DMS 273 (cell line): ENCODE measurements around the gene COX17.

Experiments
- DNase-seq: peaks from one replicate; lab custom pipeline; 2025; ENCODE audit not compliant: unreplicated experiment; lab: John Stamatoyannopoulos, UW

COX17 gene

DNA sequence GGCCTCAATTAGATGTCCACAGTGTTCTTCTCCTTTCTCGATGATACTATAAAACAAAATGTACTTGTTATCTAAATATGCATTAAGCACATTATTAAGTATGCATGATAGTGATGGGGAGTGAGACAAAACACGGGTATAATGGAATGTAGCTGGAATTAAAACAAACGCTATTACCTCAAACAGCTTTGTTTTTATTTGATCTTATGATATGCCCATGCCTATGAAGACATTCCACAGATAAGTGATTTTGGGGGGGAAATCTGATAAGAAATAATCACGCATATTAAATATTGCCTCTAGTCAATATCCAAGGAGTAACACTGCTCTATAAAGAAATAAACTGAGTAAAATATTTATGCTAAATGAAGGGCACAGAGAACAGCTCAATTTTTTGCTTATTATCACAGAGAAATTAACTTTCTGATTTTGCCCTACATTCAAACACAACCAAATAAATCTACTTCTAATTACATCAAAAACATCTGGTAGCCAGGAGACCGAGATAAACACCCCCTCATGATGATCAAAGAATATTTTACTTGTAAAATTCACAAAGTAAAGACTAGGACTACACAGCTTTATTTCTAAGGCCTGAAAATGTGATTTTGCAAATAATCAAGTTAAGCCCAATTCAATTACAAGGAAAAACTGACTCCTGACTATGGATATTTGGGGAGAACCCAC, 1.9 kb downstream of the COX17 start:
- no peak for DNase-seq

DNA sequence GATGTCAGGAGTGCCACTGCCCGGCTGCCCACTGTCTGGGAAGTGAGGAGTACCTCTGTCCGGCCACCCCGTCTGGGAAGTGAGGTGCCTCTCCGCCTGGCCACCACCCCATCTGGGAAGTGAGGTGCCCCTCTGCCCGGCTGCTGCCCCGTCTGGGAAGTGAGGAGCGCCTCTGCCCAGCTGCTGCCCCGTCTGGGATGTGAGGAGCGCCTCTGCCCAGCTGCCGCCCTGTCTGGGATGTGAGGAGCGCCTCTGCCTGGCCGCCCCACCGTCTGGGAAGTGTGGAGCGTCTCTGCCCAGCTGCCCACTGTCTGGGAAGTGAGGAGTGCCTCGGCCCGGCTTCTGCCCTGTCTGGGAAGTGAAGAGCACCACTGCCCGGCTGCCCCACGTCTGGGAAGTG, 3.3 kb downstream of the COX17 start:
- no peak for DNase-seq

DNA sequence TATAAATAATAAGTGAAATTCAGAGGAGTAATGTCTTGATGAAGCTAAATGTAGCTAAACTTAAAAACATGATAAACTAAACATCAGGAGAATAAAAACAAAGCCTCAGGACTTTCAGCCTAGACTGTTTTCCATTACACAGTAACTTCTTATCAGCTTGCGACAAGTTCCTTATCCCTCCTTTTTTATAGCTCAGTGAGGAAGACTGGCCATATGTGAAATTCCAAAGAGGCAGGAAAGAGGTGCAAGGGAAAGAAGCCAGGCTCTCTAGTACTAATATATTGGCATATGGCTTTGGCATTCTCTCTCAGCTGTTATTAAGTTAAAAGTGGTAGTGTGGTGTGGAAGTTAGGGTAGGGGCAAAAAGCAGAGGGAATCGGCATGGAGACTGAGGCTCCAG, 4.4 kb downstream of the COX17 start:
- peak; percentile 17 for DNase-seq

DNA sequence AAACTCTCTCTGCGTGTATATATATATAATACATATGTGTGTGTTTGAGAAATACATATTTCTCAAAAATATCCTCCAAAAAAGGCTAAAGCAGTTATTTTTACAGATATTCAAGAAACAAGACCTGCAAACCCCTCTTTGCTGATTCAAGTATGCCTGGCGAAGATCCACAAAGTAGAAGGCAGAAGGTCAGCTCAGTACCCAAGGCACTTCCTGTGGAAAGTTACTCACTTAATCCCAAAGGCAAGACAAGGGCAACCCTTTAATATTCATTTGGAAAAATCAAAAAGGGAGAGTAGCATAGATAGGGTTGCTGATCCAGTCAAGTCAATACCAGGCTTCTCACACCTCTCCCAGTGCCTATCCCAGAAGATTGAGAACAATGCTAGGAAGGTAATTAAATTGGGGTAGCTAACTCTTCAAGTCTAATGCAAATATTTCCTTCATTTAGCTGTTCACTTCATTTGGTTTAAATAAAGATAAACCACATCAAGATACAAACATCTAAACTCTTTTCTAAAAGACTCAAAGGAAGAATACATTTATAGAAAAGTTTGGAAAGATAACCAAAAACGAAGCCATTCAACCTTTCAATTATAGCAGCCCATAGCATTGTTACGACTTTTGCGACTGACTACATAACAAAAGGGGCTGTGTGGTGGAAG, 7.2 kb downstream of the COX17 start:
- no peak for DNase-seq

DNA sequence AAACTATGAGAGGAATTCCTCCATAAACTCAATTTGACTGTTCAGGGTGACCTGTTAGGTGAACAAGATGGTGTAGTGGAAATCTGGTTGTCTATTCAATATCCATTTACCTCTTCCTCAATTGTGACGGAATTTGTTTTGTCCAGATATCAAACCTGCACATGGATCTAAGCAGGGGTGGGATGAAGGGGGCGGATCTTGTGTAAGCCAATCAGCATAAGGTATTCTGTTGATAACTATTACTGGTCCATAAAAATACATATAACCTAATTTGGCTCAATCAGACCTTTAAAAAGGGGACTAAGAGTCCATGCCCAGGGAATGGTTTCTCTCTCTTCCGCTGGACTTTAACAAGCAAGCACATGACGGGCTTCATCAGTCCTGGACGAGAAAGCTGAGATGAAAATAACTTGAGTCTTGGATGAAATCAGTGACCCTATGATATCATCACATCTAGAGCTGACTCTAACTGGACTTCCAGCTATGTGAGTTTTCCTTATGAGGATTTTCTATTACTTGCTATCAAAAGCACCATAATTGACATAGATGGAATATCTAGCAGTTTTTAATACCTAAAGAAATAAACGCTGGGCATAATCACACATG, 11.1 kb downstream of the COX17 start:
- DNase-seq = no peak

DNA sequence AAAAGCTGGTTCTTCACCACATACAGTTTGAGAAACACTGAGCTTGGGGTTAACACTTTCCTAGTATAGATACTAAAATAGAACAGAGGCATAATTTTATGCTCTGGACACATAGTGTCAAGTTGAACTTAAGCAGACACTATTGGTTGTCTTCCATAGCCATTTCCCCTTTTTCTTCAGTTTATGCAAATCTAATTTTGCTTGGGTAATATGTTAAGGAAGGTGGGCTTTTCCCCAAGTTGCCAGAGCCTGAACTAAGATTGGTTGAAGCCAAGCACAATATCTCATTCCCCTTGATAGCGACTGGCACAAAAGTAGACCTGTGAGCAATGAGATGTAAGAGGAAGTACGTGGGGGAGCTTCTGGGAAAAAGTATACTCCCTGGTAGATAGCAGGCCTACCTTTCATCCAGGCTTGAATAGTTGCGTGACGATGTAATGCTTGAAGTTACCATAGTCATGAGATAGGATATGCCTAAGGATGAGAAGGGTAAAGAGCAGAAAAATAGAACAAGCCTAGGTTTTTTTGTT, 12.3 kb downstream of the COX17 start:
- DNase-seq = peak; percentile 33

DNA sequence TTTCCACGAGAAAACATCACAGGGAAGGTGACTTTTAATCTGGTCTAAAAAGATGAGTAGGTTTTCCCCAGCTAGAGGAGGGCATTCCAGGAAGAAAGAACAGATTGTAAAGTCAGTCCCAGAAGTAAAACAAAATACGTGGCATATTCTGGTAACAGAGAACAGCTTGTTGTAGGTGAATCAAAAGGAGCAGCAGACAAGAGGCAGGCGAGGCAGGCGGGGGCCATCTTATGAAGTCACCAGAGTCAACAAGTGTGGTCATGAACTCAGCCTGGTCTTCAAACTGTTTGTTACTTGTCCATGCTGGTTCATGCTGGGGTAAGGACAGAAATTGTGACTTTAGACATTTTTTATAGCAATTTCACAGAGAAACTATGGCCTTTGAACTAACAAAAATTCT, 12.8 kb downstream of the COX17 start:
- DNase-seq = peak; percentile 72

DNA sequence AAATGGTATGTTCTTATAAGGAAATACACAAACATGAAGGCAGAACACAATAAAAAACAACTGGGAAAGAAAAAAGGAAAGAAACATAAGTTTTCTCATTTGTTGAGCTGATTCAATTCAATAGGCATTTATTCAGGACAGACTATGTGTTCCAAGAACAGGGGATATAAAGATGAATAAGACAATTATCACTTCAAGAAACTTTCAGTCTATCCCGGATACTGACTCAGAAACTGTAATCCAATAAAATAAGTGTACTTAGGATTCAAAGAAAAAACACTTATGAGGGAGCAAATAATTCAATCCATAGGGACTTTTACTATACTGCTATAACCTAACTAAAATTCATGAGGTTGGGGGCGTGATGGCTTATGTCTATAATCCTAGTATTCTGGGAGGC, 13.3 kb downstream of the COX17 start:
- DNase-seq = peak; percentile 47

DNA sequence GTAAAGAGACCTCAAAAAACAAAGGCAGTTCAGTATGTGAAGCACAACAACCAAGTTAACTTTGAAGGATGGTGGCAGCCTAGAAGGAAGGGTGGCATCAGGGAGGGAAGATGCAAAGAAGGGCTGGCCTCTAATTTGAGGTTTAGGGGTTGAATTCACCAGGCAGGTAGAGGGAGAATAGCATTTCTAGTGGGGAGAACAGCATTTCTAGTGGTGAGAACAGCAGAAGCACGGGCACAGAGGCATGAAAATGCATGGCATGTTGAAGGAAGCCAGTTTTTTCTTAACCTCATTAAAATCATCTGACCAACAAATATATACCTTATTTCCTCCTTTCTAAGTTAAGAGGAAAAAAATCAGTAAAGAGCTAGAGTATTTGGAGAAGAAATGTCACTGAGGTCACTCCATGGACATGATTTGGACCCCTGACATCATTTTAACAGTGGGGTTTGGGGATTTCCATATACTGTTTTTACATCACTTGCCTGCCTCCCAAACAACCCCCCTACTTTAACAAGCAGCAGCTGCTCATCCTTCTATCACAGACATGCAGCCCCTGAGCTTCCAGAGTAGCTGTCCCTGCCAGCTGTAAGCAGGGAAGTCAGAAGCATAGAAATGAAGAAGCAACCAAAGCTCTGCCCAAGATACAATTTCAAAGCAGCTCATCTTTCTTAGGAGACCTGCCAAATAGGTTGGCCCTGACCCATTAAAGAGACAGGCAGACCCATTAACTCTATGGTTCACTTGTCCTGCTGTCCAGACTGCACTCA, 14.4 kb downstream of the COX17 start:
- DNase-seq = peak; percentile 74

DNA sequence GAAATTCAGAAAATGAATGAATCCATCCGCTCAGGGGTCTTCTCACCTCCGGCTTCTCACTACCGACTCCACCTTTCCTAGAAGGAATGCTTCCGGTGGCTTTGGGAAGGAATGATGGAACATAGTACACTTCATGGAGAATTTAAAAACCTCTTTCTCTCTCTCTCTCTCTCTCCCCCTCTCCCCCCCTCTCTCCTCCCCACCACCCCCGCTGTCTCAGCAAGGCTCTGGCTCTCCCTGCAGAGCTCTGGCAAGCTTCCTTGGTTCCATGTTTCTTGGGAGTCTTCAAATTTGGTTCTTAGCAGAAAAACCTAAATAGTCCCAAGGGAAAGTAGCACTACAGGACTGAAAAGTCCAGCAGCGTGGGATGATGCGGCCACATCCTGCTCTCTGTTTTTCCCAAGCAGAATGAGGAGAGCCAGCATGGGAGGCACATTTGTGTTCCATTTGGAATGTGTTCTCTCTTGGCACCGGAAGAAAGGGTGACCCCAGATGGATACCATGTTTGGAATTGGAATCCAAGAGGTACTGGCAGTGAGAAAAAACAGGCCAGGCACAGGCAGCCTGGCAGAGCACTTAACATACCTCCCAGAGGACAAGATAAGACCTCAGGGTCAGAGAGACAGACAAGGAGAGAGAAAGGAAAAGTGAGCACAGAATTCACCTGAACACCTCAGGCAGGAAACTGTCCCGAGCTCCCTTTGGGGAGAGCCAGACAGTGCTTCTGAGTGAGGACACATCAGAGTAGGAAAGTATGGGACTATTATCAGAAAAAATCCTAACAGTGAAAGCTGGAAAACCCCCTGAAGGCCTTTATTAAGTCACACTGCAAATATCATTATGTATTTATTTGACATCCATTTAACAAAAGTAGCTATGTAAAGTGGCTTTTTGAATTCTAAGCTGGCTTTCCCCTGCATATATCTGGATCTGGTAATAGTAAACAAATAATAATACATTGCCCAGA, 16.4 kb downstream of the COX17 start, which contains the start of gene POPDC2:
Gene POPDC2, minus strand, starts transcription at position 116 of the 967 bp plus-strand sequence. CDS start 166 bp downstream, outside the sequence.
- peak; percentile 39 for DNase-seq

DNA sequence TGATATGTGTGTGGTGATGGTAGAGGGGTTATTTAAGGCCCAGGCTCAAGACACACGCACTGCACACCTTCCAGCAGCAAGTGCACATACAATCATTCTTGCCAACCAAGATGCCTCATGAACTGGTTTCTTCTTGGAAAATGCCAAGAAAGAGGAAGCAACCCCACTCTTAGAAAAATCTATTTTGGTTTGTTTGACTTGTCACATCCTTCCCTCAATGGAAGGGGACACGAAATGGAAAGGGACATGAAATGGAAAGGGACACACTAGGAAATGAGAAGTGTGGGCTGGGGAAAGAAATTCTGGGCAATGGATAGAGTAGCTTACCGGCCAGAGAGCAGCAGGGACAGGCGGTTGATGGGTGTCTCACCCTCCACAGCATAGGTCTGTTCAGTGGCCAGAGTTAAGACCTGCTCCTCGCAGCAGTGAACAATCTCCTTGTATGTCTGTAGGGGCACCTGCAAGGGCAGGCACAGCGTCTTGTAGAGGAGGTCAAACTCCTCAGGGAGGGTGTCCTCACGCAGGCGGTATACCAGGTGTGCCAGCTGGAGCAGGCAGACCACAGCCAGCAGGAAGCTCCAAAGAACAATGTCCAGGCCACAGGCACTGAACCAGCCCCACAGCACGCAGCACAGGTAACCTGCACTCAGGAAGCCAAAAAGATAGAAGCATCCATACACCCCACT, 17.5 kb downstream of the COX17 start:
- no peak for DNase-seq

DNA sequence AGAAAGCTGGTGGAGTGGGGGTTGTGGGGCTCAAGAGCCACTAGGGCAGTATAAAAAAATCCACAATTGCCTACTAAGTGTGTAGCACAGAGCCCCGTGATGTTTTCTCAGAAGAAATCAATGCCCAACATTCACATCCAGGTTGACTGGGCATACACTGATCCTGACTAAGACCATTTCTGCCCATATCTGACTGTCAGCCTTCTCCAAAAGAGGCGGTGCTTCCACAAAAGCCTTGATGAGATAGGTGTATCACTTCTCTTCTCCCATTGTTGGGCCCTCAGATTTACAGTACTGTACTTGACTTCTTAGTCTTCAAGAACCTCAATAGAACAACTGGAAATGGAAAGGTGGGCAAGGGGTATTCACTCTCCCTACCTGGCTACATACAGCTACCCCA, 18.2 kb downstream of the COX17 start:
- no peak for DNase-seq

DNA sequence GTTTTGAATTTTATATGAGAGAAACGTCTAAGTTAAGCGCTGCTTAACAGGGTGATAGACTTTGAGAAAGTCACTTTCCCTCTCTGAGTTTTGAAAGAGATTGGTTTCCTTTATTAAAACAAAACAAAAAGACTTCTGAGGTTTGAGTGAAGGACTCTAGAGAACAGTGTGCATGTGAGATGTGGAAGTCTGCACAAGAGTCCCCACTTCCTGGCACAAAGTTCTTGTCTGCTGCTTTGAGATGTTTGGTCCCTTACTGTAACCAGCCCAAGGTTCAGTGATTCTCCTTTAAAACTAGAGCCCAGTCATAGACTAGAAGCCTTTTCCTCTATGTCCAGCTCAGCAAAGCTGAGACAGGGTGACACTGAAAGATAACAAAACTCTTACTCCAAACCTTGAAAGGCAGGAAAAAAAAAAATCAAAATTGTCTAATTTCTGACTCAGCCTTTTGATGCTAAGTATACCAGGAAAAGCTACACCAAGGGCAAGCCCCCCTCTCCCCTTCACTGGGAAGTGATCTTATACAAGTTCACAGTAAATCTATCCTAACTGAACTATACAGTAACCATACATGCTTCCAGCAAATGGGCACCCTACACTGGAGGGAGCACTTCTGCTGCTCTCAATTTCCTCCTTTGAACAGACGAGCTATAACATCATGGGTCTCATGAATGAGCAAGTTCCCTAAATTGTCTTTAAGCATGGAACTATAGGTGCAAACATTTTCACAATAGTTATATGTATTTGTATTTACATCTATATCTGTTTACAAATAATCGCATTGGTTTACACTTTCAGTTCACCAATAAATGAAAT, 19.1 kb downstream of the COX17 start:
- no peak for DNase-seq

DNA sequence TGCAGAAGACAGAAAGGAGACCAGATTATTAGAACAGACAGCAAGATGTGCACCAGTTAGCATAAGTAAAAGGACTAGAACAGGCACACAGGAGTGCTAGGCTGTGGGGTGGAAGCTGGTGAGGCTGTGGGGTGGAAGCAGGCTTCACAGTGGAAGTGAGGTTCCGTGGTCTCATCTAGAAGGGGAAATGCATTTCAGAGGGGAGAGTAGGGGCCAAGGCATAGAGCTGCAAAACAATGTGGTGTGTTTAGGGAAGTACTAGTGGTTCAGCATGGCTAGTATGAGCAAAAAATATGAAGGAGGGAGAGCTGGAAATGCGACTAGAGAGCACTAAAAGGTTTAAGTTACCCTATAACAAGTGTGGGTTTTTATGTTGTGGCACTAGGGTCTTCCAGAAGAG, 23.3 kb downstream of the COX17 start:
- DNase-seq = no peak

DNA sequence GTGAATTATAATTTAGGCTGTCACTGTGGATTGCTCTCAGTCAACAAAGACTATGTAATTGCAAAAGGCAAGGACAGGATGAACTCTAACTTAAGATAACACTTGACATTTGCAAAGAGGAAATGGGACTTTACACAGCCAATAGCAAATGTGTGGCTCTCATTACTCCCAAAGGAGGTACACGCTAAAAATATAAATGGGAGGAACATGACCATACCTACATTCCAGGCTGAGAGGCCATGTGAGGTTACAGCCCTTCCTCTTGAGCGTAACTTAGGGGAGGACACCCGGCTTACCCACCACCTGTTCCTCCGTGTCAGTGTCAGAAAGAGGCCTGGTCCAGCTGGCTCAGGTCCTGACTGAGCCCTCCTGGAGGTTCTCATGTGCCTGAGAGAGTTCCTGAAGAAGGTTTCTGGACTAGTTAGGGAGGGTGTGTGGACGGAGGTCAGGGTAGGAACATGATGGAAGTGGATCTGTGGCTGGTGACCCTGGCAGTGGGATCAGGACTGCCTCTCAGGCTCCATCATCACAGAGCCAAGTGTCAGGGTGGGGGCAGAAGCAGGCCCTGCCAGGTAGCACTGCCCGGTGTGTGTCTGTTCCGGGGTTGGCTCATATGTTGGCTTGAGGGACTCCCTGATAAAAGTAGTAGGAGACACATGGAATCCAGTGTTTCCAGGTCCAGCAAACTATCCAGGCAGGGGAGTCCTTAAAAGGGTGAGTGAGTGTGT, 24.7 kb downstream of the COX17 start:
- peak; percentile 57 for DNase-seq

DNA sequence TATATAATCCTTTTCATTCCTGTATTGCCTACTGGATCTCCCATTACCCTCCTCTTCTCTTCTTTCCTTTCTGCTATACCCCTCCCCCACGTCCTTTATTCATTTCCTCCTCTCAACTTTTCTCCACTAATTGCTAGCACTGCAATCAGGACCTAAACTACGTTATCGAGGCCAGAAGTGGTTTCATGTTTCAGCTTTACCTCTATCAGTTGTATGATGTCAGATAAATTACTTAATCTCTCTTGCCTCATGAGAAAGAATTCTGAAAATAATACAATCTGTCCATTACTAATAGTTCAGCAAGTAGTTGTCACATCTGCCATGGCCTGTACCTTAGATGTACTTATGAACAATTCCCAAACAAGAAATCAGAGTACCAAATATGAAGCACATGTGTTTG, 27.4 kb downstream of the COX17 start:
- peak; percentile 72 for DNase-seq

DNA sequence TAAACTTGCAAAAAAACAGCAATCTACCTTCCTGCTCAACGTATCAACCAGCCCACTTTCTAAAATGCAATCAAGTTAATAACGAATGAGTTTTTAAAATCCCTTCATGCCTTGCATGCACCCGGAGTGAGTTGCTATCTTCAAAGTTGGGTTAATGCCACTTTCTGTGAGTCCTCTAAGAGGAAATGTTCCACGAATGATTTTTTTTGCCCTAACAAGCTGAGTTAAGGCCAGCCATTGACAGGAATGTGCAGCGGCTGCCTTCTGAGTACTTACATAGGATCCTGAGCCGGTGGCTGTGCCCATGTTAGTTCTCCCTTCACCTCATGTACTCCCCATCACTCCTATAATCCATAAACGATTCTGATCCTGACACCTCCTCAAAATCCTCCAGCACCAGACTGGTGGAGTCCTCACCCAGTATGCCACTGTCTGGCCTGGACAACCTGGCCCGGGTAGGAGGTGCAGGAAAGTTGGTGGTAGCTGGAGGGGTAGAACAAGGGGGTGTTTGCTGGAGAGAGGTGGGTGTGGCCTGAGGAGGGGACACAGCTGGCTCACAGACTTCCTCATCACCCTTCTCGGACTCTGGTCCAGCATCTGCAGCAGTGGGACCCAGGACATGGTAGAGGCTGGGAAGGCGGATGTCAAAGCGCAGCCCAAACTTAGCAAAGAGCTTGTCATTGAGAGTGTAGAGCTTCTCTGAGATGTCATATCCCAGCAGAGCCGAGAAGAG, 29.2 kb downstream of the COX17 start:
- no peak for DNase-seq
